Stimulated activated CD4-positive, alpha-beta T cell treated with anti-CD3 and anti-CD28 coated beads, TNF-alpha, amount 100 ng/mL, for 24 hours (primary cell): ENCODE results near the gene PCBP3.
"Not testable (repeated sequence)": the region's sequence is repeated elsewhere in the genome, so short reads cannot be mapped to it uniquely, and the experiment has no call there.

Experiments
- DNase-seq, 3 experiments: peaks; one replicate each; pipeline ENCODE4 v3.0.0-alpha.2; 2020; ENCODE audit warnings: low read depth in 3 of 3

PCBP3 gene

DNA sequence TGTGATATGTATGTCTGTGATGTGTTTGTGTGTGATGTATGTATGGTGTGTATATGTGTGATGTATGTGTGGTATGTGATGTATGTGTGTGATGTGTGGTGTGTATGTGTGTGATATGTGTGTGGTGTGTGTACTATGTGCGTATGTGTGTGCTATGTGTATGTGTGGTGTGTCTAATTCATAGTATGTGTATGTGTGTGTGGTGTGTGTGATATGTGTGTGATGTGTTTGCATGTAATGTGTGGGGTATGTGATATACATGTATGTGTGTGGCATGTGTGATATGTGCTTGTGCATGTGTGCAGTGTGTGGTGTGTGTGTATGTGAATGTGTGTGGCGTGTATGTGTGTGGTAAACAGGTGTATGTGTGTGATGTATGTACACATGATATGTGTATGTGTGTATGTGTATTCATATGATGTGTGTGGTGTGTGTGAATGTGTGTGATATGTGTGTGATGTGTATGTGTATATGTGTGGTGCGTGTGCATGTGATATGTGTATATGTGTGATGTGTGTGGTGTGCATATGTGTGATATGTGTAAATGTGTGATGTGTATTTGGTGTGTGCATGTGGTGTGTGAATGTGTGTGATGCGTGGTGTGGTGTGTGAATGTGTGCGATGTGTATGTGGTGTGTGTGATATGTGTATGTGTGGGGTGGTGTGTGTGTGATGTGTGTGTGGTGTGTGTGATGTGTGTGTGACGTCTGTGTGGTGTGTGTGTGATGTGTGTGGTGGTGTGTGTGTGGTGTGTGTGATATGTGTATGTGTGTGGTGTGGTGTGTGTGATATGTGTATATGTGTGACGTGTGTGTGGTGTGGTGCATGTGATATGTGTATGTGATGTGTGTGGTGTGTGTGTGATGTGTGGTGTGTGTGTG, 8.0 kb upstream of the PCBP3 start:
- no peak for DNase-seq

DNA sequence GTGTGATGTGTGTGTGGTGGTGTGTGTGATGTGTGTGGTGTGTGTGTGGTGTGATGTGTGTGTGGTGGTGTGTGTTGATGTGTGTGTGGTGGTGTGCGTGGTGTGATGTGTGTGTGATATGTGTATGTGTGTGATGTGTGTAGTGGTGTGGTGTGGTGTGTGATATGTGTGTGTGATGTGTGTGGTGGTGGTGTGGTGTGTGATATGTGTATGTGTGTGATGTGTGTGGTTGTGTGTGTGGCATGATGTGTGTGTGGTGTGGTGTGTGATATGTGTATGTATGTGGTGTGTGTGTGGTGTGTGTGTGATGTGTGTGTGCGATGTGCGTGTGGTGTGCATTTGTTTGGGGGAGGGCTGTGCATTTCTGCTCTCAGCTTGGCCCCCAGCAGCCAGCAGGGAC, 7.1 kb upstream of the PCBP3 start:
- no peak for DNase-seq

DNA sequence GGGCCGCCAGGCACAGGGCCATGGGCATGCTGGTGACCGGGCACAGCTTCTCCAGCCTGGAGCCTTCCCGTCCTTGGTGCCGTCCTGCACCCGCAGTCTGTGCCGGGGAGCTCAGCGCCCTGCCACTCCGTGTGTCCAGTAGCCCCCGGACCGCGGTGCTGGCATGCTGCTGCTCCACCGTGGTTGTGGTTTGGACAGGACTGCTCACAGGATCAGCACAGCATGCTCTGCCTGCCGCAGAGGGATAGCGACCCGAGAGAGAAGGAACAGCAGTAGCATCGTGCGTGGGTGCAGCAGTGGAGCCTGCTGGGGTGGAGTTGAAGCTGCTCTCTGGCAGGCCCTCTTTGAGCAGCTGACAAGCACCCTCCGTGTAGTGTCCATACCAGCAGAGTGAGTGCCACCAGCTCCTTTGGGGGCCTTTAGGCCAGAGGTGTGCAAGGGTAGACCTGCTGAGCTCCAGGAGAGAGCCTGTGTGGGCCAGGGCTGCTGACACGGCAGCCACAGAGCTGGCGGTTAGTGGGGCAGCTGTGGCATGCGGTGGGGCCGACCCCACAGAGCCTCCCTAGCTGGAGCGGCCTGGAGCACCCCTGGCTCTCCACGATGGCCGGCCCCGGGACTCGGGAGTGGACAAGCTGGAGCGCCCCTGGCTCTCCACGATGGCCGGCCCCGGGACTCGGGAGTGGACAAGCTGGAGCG, 6.4 kb upstream of the PCBP3 start:
- no peak for DNase-seq

DNA sequence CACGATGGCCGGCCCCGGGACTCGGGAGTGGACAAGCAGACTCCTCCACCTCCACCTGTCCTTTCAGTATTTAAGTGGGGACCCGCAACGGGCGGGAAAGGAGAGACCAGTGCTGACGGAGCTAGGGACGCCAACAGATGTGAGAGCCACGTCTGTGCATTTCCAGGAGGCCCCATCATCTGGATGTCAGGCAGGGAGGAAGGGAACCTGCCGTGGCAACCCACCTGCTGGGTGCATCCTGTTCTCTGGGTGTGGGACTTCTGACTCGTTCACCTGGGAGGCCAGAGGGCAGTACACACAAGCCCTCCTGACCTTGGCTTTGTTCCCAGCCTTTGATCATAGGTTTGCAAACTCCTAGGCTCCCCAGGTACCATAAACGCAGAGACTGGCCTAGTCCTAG, 5.6 kb upstream of the PCBP3 start:
- DNase-seq, result no peak

DNA sequence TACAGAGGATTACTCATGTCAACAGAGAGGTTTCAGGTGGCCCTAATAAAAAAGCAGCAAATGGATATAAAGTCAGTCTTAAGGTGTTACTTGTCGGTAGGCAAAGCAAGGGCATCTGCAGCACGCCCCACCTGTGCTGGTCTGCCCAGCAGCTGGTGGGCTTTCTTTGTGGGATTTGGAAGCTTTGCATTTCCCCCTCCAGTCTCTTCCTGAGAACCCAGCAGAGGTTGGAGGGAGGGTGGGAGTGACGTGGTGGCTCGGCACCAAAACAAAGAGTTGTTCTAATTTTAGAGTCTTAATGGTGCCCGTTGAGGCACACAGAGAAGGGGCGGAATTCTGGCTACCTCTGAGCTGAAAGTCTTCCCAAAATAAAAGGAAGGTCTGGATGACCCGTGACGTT, 4.8 kb upstream of the PCBP3 start:
- DNase-seq, result no peak

DNA sequence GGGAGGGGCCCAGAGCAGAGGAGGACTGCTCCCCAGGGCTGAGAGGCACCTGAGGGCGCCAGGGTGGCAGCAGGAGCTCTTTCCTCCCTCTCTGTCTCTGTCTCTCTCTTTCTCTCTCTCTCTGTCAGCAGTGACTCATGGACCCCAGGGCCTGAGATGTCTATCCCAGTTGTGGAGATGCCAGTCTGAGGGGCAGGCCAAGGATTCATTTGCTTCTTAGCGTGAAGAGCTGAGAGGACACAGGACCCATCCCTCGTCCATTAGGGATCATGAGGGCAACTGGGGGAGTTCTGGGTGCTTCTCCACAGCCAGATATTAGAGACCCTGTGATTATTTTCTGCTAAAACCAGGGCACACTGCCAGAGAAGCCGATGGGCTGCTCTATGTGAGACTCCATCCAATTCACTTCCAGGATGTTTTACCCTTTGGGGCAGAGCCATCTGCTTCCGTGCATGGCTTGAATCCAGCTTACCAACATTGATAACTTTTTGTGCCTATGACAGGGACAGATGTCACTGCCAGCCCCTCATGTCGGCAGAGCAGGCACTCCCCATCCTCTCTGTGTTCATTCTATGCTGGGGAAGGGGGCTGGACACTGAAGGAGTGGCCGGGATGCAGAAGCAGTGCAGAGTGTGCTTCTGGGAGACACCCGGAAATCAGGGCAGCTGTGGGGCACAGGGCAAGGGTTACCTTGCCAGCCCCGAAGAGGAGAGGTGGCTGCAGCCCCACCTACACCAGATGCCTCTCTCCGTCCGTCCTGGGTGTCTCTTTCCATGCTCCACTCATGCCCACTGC, 4.1 kb upstream of the PCBP3 start:
- DNase-seq, result no peak

DNA sequence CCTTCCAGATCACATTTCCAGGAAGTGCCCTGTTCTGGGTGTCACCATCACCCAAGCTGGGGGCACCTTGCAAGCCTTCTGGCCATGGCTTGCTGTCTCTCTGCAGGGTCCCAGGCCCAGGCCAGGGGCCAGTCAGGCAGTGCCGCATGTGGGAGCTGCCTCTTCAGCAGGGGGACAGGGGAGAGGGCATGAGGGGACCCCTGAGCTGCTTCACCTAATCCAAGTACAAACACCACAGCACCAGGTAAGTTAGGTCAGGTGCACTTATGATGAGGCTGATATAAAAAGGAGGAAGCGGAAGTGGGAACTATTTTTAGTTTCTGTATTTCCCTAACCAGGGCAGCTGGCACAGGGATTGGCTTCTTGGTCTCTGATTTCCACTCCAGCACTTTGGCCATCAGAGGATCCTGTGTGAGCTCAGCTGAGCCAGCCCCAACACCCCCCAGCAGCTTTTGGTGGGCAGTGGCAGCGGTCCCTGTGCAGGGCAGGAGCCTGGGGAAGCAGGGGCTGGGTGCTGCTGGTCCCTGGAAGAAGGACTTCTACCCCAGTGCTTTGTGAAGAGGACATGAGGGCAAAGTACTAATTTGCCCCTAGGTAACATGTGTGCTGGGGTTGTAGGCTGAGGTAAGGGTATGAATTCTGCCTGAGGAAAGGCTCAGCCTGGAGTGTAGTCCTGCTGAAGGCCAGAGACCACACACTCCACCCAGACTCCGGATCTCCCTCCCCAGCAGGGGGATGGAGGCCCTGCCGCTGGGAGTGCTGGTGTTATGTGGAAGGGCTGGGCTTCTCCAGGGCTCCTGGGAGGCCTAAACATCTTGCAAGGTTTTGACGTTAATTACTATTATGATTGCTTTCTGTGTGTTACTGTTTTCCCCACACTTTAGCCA, 3.3 kb upstream of the PCBP3 start:
- DNase-seq, result no peak

DNA sequence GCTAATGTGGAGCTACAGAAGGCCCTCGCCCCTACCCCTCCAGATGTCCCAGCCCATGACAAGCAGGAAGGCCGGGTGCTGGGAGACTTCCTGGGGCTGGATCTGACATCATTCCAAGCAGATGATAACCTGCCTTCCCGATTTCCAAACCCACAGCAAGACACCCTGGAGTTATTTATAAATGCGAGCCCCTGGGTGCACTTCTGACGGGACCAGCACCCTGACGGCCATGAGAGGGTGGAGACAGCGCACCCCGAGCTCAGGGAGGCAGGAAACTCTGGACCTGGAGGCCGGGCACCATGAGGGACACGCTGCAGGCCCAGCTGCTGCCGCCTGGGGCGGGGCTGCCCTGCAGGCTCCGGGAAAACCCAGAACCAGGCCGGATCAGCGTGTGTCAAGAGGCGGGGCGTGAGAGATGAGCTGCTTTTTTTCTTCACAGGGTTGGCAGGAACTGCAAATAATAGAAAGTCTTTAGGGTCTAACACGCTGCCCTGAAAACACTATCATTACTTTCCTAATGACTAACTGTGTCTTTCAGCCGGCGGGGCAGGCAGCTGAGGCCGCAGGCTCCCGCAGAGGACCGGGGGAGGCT, 2.5 kb upstream of the PCBP3 start:
- peak in 1 of 3 experiments; percentile 25 for DNase-seq

DNA sequence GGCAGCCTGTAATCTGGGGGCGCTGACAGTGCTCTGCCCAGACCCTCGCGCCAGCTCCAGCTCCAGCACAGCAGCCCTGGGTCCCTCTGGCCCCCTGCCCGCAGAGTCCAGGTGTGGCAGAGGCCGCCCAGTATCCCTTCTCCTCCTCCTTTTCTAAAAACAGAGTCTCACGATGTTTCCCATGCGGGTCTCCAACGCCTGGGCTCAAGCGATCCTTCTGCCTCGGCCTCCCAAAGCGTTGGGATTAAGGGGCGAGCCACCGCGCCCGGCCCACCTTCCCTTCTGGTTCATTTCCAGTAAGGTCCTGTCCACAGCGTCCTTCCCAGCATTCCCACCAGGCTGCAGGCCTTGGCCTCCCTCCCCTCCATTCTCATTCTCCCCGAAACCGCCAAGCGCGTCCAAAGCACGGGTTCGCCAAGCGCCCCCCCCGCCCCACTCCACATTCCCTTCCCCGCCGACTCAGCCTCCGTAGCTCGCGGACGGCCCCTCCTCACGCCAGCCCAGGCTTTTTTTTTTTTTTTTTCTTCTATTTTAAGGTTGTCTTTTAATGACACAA, 2.0 kb upstream of the PCBP3 start:
- DNase-seq, result no peak

DNA sequence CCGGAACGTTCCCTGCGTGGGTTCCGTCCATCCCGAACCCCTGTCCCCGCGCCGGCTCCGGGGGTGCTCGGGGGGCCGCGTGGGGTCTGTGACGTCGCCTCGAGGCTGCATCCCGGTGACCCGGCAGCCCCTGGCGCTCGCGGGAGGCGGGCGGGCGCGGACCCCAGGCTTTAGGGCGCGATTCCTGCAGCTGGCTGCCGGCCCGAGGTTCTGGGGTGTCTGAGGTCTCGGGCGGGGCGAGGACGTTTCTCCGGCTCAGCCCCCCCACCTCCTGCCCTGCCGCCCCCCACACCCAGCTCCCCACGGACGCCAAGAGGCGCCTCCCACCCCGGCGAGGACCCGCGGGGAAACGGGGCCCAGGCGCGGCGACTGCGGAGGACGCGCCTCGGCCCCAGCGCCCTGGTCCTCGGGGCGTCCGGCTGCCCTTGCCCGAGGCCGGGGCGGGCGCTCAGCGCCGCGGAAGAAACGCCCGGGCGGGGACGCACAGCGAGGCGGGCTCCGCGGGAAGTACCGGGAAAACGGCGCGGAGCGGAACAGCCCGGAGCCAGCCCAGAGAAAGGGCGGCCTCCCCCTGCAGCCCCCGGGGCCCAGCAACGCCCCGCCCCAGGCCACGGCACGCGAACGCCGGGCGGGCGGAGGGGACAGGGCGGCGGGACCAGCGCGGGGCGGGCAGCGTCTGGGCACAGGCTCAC, 1.3 kb upstream of the PCBP3 start:
- no peak for DNase-seq

DNA sequence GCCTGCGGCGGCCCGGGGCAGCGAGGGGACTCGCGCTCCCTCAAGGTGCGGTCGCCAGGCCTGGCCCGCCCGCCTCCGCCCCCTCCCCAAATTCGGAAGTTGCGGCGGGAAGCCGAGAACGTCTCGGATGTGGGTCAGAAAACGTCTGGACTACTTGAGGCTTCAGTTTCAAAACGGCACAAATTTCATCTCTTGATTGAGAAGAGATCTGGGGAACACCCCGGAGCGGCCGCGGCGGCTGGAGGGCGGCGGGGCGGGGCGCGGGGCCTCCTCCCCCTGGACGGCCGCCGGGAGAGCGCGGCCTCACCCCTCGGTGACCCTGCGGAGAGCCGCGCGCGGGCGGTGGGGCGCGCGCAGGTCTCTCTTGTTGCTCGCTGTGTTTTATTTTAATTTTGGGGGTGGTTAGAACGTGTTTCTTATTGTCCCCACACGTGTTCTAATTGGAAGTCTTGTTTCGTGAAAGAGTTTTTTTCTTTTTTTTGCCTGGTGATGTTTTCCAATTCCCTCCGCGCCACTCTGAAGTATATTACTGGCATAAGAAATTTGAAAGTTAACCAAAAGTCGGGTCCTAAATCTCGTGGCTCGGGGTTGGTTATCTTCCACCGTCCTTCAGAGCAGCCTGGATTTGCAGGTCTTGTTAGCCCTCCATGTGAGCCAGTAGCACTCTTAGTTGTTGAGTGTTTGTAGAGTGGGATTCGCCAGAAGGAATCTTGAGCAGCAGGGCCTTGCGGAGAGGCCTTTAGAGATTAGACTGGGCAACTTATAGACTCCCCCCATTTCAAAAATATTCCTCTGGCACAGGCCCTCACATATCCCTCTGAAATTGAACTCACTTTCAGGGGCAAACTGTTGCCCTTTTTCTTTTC, 749 bp downstream of the PCBP3 start:
- DNase-seq, result peak in 1 of 3 experiments; percentile 25

DNA sequence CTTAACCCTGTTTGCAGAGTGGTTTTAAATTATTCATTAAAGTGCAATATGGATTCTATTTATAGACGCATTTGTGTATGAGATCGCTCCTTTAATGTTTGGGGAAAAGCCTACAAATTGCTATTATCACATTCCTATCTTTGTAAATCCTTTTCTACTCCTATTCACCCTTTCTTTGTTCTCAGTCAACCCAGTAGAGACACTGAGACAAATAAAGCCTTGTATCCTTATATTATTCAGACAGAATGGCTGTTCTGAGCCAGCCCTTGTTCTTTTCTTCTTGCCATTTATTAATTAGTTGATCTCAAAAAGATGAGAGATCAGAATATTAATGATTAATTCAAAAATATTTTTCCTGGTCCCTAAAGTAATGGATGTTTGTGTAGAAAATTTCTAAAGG, 8.4 kb downstream of the PCBP3 start:
- DNase-seq, result no peak

DNA sequence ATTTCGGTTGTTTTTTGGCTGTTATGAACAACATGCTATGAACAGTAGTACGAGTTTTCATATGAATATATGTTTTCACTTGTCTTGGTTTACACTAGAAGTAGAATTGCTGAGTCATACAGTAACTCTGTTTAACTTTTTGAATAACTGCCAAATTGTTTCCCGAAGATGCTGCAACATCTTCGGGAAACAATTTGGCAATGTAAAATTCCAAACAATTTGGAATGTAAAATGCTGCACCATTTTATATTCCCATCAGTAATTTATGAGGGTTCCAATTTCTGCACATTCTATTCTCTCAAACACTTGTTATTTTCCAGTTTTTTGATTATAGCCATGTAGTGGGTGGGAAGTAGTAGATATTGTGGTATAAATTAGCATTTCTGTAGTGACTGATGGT, 11.6 kb downstream of the PCBP3 start:
- DNase-seq, result no peak

DNA sequence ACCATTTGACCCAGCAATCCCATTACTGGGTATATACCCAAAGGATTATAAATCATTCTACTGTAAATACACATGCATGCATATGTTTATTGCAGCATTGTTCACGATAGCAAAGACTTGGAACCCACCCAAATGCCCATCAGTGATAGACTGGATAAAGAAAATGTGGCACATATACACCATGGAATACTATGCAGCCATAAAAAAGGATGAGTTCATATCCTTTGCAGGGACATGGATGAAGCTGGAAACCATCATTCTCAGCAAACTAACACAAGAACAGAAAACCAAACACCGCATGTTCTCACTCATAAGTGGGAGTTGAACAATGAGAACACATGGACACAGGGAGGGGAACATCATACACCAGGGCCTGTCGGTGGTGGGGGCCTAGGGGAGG, 12.6 kb downstream of the PCBP3 start:
- DNase-seq, result not testable (repeated sequence)

DNA sequence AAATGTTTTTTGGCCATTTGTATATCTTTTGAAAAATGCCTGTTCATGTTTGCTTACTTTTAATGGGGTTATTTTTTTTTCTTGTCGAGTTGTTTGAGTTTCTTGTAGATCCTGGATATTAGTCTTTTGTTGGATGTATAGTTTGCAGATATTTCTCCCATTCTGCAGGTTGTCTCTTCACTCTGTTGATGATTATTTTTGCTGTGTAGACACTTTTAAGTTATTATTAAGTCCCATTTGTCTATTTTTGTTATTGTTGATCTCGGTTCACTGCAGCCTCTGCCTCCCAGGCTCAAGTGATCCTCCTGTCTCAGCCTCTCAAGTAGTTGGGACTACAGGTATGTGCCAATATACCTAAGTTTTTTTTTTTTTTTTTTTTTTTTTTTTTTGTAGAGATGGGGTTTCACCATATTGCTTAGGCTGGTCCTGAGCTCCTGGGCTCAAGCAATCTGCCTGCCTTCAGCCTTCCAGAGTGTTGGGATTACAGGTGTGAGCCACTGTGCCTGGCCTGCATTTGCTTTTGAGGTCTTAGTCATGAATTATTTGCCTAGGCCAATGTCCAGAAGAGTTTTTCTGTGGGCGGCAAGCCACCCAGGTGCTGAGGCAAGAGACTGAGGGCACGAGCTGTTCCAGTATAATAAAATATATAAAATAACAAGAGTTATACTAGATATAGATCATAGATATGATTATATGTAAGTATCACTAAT, 18.5 kb downstream of the PCBP3 start:
- DNase-seq, result not testable (repeated sequence)

DNA sequence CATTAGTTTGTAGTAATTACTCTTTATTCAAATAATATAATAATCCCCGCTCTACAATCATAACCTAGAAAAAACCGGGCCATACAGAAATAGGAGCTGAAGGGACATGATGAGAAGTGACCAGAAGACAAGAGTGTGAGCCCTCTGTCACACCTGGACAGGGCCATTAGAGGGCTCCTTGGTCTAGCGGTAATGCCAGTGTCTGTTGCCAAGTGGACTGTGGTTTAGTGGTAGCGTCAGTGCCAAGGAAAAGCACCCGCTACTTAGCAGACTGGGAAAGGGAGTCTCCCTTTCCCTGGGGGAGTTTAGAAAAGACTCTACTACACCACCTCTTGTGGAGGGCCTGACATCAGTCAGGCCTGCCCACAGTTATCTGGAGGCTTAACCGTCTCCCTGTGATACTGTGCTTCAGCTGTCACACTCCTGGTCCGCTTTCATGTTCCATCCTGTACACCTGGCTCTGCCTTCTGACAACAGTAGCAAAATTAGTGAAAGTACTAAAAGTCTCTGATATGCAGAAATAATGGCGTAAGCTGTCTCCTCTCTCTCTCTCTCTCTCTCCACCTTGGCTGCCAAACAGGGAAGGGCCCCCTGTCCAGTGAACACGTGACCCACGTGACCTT, 19.2 kb downstream of the PCBP3 start:
- DNase-seq, result not testable (repeated sequence)

DNA sequence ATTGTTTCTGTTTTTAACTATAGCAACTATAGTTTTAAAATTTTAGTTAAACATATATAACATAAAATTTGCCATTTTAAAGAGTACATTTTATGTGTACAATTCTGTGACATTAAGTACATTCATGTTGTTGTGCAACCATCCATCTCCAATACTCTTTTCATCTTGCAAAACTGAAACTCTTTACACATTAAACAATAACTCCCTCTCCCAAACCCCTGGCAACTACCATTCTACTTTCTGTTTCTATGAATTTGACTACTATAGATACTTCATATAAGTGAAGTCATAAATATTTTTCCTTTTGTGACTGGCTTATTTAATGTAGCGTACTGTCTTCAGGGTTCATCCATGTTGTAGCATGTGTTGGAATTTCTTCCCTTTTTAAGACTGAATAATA, 25.9 kb downstream of the PCBP3 start:
- DNase-seq, result no peak

DNA sequence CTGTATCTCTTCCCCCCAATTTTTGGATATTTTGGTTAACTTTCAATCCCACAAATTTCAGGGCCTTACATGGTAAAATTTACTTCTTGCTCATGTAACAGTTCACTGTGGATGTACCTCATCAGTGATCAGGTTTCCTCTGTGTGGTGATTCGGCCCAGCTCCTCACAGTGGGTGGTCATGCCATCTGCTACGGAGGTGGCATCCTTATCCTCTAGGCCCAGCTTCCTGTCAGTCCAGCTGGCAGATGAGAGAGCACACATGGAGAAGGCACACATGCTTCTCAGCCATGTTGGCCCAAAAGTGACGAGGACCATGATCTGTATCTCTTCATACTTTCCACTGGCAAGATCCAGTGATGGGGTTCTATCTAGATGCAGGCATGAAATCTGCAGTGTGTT, 27.2 kb downstream of the PCBP3 start:
- DNase-seq, result no peak
